HCT116 (cell line): ENCODE measurements around the gene TMEM219. TPM values are rescaled to one million over a fixed set of nuclear protein-coding genes. Genes with fewer than 3 reads are reported as not detected.

ENCODE experiments used
- ATAC-seq: fragments of 200-7000 bp; cut with Tn5 transposase; 2 replicates; pipeline ENCODE4 v1.9.1; 2020; ENCODE audit warnings: mild to moderate bottlenecking, moderate library complexity
- BruUV-seq: library from RNA; stranded (reverse); fragments of 400-500 nt; replicated peaks from 2 replicates; lab custom pipeline; 2021; lab: Mats Ljungman, UMichigan
- CTCF ChIA-PET: fragments of 300-600 bp; sonication (Branson Sonifier 250); formaldehyde crosslinking; loops from one replicate; lab custom pipeline; 2021; ENCODE audit warnings: antibody characterized with exemption; lab: Charles Lee
- POLR2A ChIA-PET: fragments of 300-600, 350-600 bp; sonication (Branson Sonifier 250); formaldehyde crosslinking; loops from one replicate; lab custom pipeline; 2021; ENCODE audit warnings: antibody characterized with exemption; lab: Charles Lee
- RAD21 ChIA-PET, 2 experiments: fragments of 300-600 bp; sonication (Branson Sonifier 250); formaldehyde crosslinking; loops; one replicate each; lab custom pipeline; 2023; ENCODE audit warnings: low total read pairs in 2 of 2; ENCODE audit not compliant: uncharacterized antibody in 2 of 2, unreplicated experiment in 2 of 2, low non-redundant PET in 1 of 2; lab: Charles Lee
- DNase-seq: peaks from one replicate; pipeline ENCODE4 v3.0.0-alpha.2; 2010; ENCODE audit warnings: low read depth, low spot score
- H2AFZ ChIP-seq: fragments of 200-600 bp; shearing (Covaris generic), sonication (generic); 2 replicates; pipeline ENCODE4 v1.6.1; 2017; ENCODE audit warnings: low read depth, mixed run types, mixed read lengths, antibody characterized with exemption, low read length; ENCODE audit not compliant: poor library complexity, severe bottlenecking
- H3K27ac ChIP-seq: 2 replicates; pipeline ENCODE4 v1.5.1; 2012; ENCODE audit warnings: low read depth, low read length
- H3K27me3 ChIP-seq: fragments of 200-600 bp; sonication (generic); 2 replicates; pipeline ENCODE4 v1.6.1; 2016; ENCODE audit warnings: mixed run types, low read length, mixed read lengths; ENCODE audit not compliant: insufficient read depth
- H3K36me3 ChIP-seq, 2 experiments: fragments of 200-500 bp in 1 of 2; fragments of 200-600 bp in 1 of 2; sonication (Bioruptor generic) in 1 of 2; sonication (generic) in 1 of 2; 2 replicates each; pipeline versions ENCODE4 v1.5.1 to v1.6.1; 2014 to 2016; ENCODE audit warnings: low read length in 2 of 2, inconsistent platforms in 1 of 2, mixed read lengths in 1 of 2, mixed run types in 1 of 2; ENCODE audit not compliant: insufficient read depth in 2 of 2, control insufficient read depth in 1 of 2
- H3K4me1 ChIP-seq, 2 experiments: fragments of 200-600 bp in 1 of 2; sonication (generic) in 1 of 2; 2 replicates each; pipeline versions ENCODE4 v1.5.1 to v1.6.1; 2012 to 2017; ENCODE audit warnings: low read length in 2 of 2, inconsistent platforms in 1 of 2, mild to moderate bottlenecking in 1 of 2, mixed read lengths in 1 of 2, mixed run types in 1 of 2, moderate library complexity in 1 of 2; ENCODE audit not compliant: insufficient read depth in 2 of 2, control insufficient read depth in 1 of 2
- H3K4me2 ChIP-seq: fragments of 200-600 bp; sonication (generic); 2 replicates; pipeline ENCODE4 v1.6.1; 2017; ENCODE audit warnings: mixed run types, low read length, mixed read lengths
- H3K4me3 ChIP-seq, 2 experiments: fragments of 200-600 bp in 1 of 2; sonication (generic) in 1 of 2; replicated peaks in 1 of 2; 2 replicates each; pipeline ENCODE4 v1.5.1; 2011 to 2016; ENCODE audit warnings: low read length in 2 of 2, control low read depth in 1 of 2, low read depth in 1 of 2, mild to moderate bottlenecking in 1 of 2, mixed read lengths in 1 of 2, mixed run types in 1 of 2
- H3K79me2 ChIP-seq: fragments of 200-600 bp; sonication (generic); 2 replicates; pipeline ENCODE4 v1.6.1; 2017; ENCODE audit warnings: mild to moderate bottlenecking, mixed run types, low read length, moderate library complexity, mixed read lengths; ENCODE audit not compliant: insufficient read depth
- H3K9ac ChIP-seq: fragments of 200-600 bp; sonication (generic); 2 replicates; pipeline ENCODE4 v1.6.1; 2016; ENCODE audit warnings: low read length, mixed read lengths
- H3K9me2 ChIP-seq: fragments of 200-600 bp; sonication (generic), shearing (Covaris generic); 2 replicates; pipeline ENCODE4 v1.6.1; 2017; ENCODE audit warnings: mixed run types, mild to moderate bottlenecking, moderate library complexity; ENCODE audit not compliant: insufficient read depth
- H3K9me3 ChIP-seq, 2 experiments: fragments of 200-500 bp in 1 of 2; fragments of 200-600 bp in 1 of 2; sonication (Bioruptor generic) in 1 of 2; sonication (generic) in 1 of 2; 2 replicates each; pipeline ENCODE4 v1.6.1; 2014 to 2017; ENCODE audit warnings: low read length in 2 of 2, mixed read lengths in 2 of 2, inconsistent platforms in 1 of 2, low read depth in 1 of 2, mild to moderate bottlenecking in 1 of 2, mixed run types in 1 of 2, moderate library complexity in 1 of 2; ENCODE audit not compliant: control insufficient read depth in 1 of 2, insufficient read depth in 1 of 2
- H4K20me1 ChIP-seq: fragments of 200-600 bp; sonication (generic), shearing (Covaris generic); 2 replicates; pipeline ENCODE4 v1.6.1; 2017; ENCODE audit warnings: mixed run types, mild to moderate bottlenecking, moderate library complexity; ENCODE audit not compliant: insufficient read depth
- ATF3 ChIP-seq: IDR thresholded peaks from 2 replicates; pipeline ENCODE4 v1.6.1; 2012
- EGR1 ChIP-seq: IDR thresholded peaks from 2 replicates; pipeline ENCODE4 v1.6.1; 2012; ENCODE audit warnings: low read depth
- FOSL1 ChIP-seq: IDR thresholded peaks from 2 replicates; pipeline ENCODE4 v1.6.1; 2012; ENCODE audit warnings: low read depth
- JUND ChIP-seq: IDR thresholded peaks from 2 replicates; pipeline ENCODE4 v1.6.1; 2012
- RAD21 ChIP-seq: IDR thresholded peaks from 2 replicates; pipeline ENCODE4 v1.6.1; 2012; ENCODE audit warnings: low read depth, mild to moderate bottlenecking
- REST ChIP-seq: IDR thresholded peaks from 2 replicates; pipeline ENCODE4 v1.6.1; 2012; ENCODE audit warnings: low read depth
- SIN3A ChIP-seq: IDR thresholded peaks from 2 replicates; pipeline ENCODE4 v1.6.1; 2012; ENCODE audit warnings: low read depth
- SRF ChIP-seq: IDR thresholded peaks from 2 replicates; pipeline ENCODE4 v1.6.1; 2012; ENCODE audit warnings: low read depth
- ZBTB33 ChIP-seq: IDR thresholded peaks from 2 replicates; pipeline ENCODE4 v1.6.1; 2011; ENCODE audit warnings: mild to moderate bottlenecking, low read length, moderate library complexity; ENCODE audit not compliant: insufficient replicate concordance; ENCODE audit errors: extremely low read depth
- ZFX ChIP-seq: fragments of 450-650 bp; IDR thresholded peaks from 2 replicates; pipeline ENCODE4 v1.6.1; 2017
- ZNF274 ChIP-seq: fragments of 200-500 bp; sonication (Bioruptor generic); IDR thresholded peaks from 2 replicates; pipeline ENCODE4 v1.6.1; 2014; ENCODE audit warnings: mild to moderate bottlenecking, low read depth, low read length, inconsistent platforms
- intact Hi-C: fragments of 100-400 bp; cut with micrococcal nuclease; formaldehyde crosslinking; loops from 2 replicates; pipeline ENCODE4 v1.10.0; 2022
- total RNA-seq: library from RNA; stranded (reverse); gene quantifications from one replicate; pipeline ENCODE4 v1.2.1, GENCODE V29; 2021; ENCODE audit not compliant: unreplicated experiment

Gene TMEM219
- total RNA-seq, 1 experiment from 2014 or later = 75.5 TPM

- no peak for TF ChIP-seq REST
Measured at GRCh38 chr16:29925781-29926710, 35.8 kb upstream of the TMEM219 start, which contains the start of gene KCTD13 (continued).

GRCh38 chr16:29926711-29927052 lies 35.2 kb upstream of the TMEM219 start:
- ChIA-PET RAD21 (interaction anchor here in 1 of 2 experiments (0.7 kb wide), 1 partner anchor 18 kb away, joined by 3 read pairs; no protein-coding TSS in a partner anchor), POLR2A (interaction anchor here (1.3 to 2.5 kb wide), 5 partner anchors 12 to 119 kb away, joined by 4 to 9 read pairs (median 7); partner anchors contain the start of genes ASPHD1, SEZ6L2 and TAOK2), CTCF (interaction anchor here (0.6 to 0.9 kb wide), 2 partner anchors 18 to 71 kb away, joined by 3 read pairs; no protein-coding TSS in a partner anchor)
- Histone ChIP-seq H3K9ac (peak overlapping the region; percentile 89), H2AFZ (no peak overlapping the region), H3K4me2 (peak overlapping the region; percentile 99), H3K27ac (peak overlapping the region; percentile 78), H3K9me3 (no peaks in the 10 kb centered on the region), H3K9me2 (no peaks in the 10 kb centered on the region), H3K36me3 (peaks cover 8 to 14% of the 10 kb centered on the region in 2 experiments; a peak in 3 of 4 replicates), H3K4me1 (peaks cover 12 to 23% of the 10 kb centered on the region in 2 experiments), H3K79me2 (peaks cover 43% of the 10 kb centered on the region), H4K20me1 (no peaks in the 10 kb centered on the region), H3K27me3 (no peaks in the 10 kb centered on the region), H3K4me3 (peak overlapping the region; percentile 60 to 92)
- BruUV-seq = no TSS peak
- ATAC-seq = no peak
- TF ChIP-seq JUND (no peak), EGR1 (no peak), SRF (no peak), ZNF274 (no peak), ATF3 (no peak), SIN3A (no peak), ZFX (no peak), FOSL1 (no peak), RAD21 (no peak), ZBTB33 (no peak)
- intact Hi-C loops = loop anchor here (5.0 kb wide), 1 partner anchor 46 kb away; the partner anchor contains the start of gene TAOK2
- DNase-seq = no peak
